OCI-LY7 (cell line): Measurements from ENCODE around the gene OR1J2. TPM values are rescaled to one million over a fixed set of nuclear protein-coding genes. Genes with fewer than 3 reads are reported as not detected.

Experiments
- Bru-seq: library from RNA; stranded (reverse); fragments of 400-500 nt; gene quantifications from one replicate; lab custom pipeline; 2021; lab: Mats Ljungman, UMichigan
- BruChase-seq, 2 experiments: library from RNA; stranded (reverse); fragments of 400-500 nt; gene quantifications; one replicate each; lab custom pipeline; 2021; lab: Mats Ljungman, UMichigan
- BruUV-seq: library from RNA; stranded (reverse); fragments of 400-500 nt; replicated peaks from 2 replicates; lab custom pipeline; 2021; lab: Mats Ljungman, UMichigan
- CTCF ChIA-PET: fragments of 300-600 bp; sonication (Branson Sonifier 250); formaldehyde crosslinking; loops from one replicate; lab custom pipeline; 2022; ENCODE audit warnings: antibody characterized with exemption; ENCODE audit not compliant: unreplicated experiment; lab: Charles Lee
- POLR2A ChIA-PET: fragments of 300-600 bp; sonication (Branson Sonifier 250); formaldehyde crosslinking; loops from one replicate; lab custom pipeline; 2022; ENCODE audit warnings: antibody characterized with exemption; lab: Charles Lee
- DNase-seq: peaks from one replicate; pipeline ENCODE4 v3.0.0-alpha.2; 2015; ENCODE audit warnings: low spot score
- H2AFZ ChIP-seq: fragments of 200-600 bp; sonication (generic), shearing (Covaris generic); 2 replicates; pipeline ENCODE4 v1.6.1; 2014; ENCODE audit warnings: mild to moderate bottlenecking, antibody characterized with exemption, low read length, moderate library complexity
- H3K27ac ChIP-seq: fragments of 200-600 bp; sonication (generic); 2 replicates; pipeline ENCODE4 v1.5.1; 2014; ENCODE audit warnings: mixed run types, low read depth, mild to moderate bottlenecking, moderate library complexity, low read length, inconsistent platforms; ENCODE audit not compliant: poor library complexity, severe bottlenecking
- H3K36me3 ChIP-seq: fragments of 200-600 bp; sonication (generic); 2 replicates; pipeline ENCODE4 v1.6.1; 2014; ENCODE audit warnings: mild to moderate bottlenecking, antibody characterized with exemption, low read length, moderate library complexity, mixed read lengths; ENCODE audit not compliant: insufficient read depth
- H3K4me1 ChIP-seq: fragments of 200-600 bp; sonication (generic); 2 replicates; pipeline ENCODE4 v1.5.1; 2014; ENCODE audit warnings: mild to moderate bottlenecking, low read length; ENCODE audit not compliant: insufficient read depth, poor library complexity, severe bottlenecking
- H3K4me2 ChIP-seq: fragments of 200-600 bp; sonication (generic); 2 replicates; pipeline ENCODE4 v1.6.1; 2014; ENCODE audit warnings: mild to moderate bottlenecking, low read length
- H3K4me3 ChIP-seq: fragments of 200-600 bp; sonication (generic); 2 replicates; pipeline ENCODE4 v1.5.1; 2014; ENCODE audit warnings: mild to moderate bottlenecking, low read depth, low read length; ENCODE audit not compliant: poor library complexity, severe bottlenecking
- H3K79me2 ChIP-seq: fragments of 200-600 bp; sonication (generic); 2 replicates; pipeline ENCODE4 v1.6.1; 2016; ENCODE audit warnings: low read depth, mild to moderate bottlenecking, low read length, moderate library complexity, mixed read lengths; ENCODE audit not compliant: insufficient read depth
- H3K9me2 ChIP-seq: fragments of 200-600 bp; sonication (generic); 2 replicates; pipeline ENCODE4 v1.6.1; 2016; ENCODE audit warnings: mild to moderate bottlenecking, low read length, mixed read lengths; ENCODE audit not compliant: insufficient read depth
- H3K9me3 ChIP-seq: fragments of 200-600 bp; sonication (generic); 2 replicates; pipeline ENCODE4 v1.6.1; 2014; ENCODE audit warnings: mild to moderate bottlenecking, mixed run types, low read length, mixed read lengths
- H4K20me1 ChIP-seq: fragments of 200-600 bp; sonication (generic); 2 replicates; pipeline ENCODE4 v1.6.1; 2014; ENCODE audit warnings: mild to moderate bottlenecking, antibody characterized with exemption, low read length, moderate library complexity, mixed read lengths; ENCODE audit not compliant: insufficient read depth
- EZH2phosphoT487 ChIP-seq: fragments of 200-600 bp; sonication (generic); IDR thresholded peaks from 2 replicates; pipeline ENCODE4 v1.6.1; 2018; ENCODE audit warnings: low read depth, borderline replicate concordance, mild to moderate bottlenecking, mixed run types, antibody characterized with exemption, low read length, moderate library complexity, mixed read lengths
- intact Hi-C: fragments of 100-400 bp; cut with micrococcal nuclease; formaldehyde crosslinking; loops from one replicate; pipeline ENCODE4 v1.10.0; 2022; ENCODE audit not compliant: unreplicated experiment
- long read RNA-seq: library from polyadenylated mRNA; stranded (forward); transcript quantifications from one replicate; pipeline ENCODE4 v2.0.0, GENCODE V29; 2022
- total RNA-seq, 2 experiments: library from RNA; depleted of rRNA in 1 of 2; stranded (reverse); fragments of >200 nt in 1 of 2; shearing (Covaris generic) in 1 of 2; gene quantifications; 2 replicates each; pipeline ENCODE4 v1.2.3, GENCODE V29; 2014 to 2022
- TF ChIP-seq, protein P1 (sequence below): fragments of 200-600 bp; sonication (generic); conservative IDR thresholded peaks from 2 replicates; pipeline ENCODE4 v1.5.1; 2014; ENCODE audit warnings: mild to moderate bottlenecking, antibody characterized with exemption, low read length, moderate library complexity, mixed read lengths

OR1J2 gene, protein sequence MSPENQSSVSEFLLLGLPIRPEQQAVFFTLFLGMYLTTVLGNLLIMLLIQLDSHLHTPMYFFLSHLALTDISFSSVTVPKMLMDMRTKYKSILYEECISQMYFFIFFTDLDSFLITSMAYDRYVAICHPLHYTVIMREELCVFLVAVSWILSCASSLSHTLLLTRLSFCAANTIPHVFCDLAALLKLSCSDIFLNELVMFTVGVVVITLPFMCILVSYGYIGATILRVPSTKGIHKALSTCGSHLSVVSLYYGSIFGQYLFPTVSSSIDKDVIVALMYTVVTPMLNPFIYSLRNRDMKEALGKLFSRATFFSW
- not detected in 2 replicates for total RNA-seq (2014; rRNA removed; shearing (Covaris generic))
- not detected in 2 replicates for total RNA-seq (2022)
- Bru-seq, nascent RNA: not detected
- not detected for BruChase-seq, experiment 1, labeled RNA remaining after a 6-hour chase
- not detected for BruChase-seq, experiment 2, labeled RNA remaining after a 2-hour chase
- long read RNA-seq: 0 reads

DNA sequence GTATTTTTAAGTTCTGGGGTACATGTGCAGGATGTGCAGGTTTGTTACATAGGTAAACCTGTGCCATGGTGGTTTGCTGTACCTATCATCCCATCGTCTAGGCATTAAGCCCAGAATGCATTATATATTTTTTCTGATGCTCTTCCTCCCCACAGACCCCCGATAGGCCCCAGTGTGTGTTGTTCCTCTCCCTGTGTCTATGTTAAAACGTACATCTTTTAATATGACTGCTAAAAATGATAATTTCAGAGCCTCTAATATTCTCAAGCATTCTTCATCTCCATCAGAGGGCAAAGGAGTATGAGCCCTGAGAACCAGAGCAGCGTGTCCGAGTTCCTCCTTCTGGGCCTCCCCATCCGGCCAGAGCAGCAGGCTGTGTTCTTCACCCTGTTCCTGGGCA is at the start of gene OR1J2:
Gene OR1J2, plus strand, starts transcription at position 301 of the 400 bp plus-strand sequence. Its CDS starts 0 bp downstream, at position 301.
- Histone ChIP-seq H2AFZ (no peak within 1 kb of the TSS), H3K27ac (no peak within 1 kb of the TSS), H3K9me3 (no peaks in the 10 kb centered on the region), H3K9me2 (no peaks in the 10 kb centered on the region), H3K79me2 (no peaks in the 10 kb centered on the region), H3K36me3 (no peaks in the 10 kb centered on the region), H3K4me1 (no peaks in the 10 kb centered on the region), H3K4me3 (no peak within 1 kb of the TSS), H4K20me1 (no peaks in the 10 kb centered on the region), H3K4me2 (no peak within 1 kb of the TSS)
- POLR2A ChIA-PET: no interaction called here
- CTCF ChIA-PET: no interaction called here
- intact Hi-C loops: no loop called here
- BruUV-seq: no TSS peak
- DNase-seq: no peak
- TF ChIP-seq EZH2phosphoT487: no peak
- TF ChIP-seq, protein P1, sequence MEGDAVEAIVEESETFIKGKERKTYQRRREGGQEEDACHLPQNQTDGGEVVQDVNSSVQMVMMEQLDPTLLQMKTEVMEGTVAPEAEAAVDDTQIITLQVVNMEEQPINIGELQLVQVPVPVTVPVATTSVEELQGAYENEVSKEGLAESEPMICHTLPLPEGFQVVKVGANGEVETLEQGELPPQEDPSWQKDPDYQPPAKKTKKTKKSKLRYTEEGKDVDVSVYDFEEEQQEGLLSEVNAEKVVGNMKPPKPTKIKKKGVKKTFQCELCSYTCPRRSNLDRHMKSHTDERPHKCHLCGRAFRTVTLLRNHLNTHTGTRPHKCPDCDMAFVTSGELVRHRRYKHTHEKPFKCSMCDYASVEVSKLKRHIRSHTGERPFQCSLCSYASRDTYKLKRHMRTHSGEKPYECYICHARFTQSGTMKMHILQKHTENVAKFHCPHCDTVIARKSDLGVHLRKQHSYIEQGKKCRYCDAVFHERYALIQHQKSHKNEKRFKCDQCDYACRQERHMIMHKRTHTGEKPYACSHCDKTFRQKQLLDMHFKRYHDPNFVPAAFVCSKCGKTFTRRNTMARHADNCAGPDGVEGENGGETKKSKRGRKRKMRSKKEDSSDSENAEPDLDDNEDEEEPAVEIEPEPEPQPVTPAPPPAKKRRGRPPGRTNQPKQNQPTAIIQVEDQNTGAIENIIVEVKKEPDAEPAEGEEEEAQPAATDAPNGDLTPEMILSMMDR: no peak

DNA sequence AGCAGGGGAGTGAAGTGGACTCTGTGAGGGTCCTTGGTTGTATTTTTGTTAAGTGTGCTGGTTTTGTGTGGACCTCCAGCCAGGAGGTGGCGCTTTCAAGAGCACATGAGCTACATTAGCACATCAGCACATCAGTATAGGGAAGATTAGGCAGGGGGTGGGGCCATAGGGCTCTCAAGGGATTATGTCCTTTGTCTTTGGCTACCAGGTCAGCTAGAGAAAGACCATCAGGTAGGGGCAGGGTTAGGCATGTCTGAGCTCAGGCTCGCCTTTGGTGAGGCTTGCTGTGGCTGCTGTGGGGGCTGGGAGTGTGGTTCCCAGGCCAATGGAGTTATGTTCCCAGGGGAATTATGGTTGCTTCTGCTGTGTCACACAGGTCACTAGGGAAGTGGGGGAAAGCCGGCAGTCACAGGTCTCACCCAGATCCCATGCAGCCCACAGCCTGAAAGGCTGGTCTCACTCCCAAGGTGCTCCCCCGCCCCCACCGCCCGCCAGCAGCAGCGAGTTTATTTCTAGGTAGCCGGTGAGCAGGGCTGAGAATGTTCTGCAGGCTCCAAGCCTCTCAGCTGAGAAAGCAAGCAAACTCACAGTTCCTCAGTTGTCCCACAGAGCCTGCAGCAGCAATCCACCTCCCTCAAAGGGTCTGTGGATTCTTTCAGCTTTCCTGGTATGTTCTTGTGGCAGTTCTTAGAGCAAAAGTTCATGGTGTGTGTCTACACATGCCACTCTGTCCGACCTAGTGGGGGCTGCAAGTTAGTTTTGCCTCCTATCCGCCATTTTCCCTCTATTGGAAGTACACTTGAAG is 46.6 kb upstream of the OR1J2 start:
- Histone ChIP-seq H3K79me2 (no peaks in the 10 kb centered on the region), H3K4me1 (peaks cover 4% of the 10 kb centered on the region), H2AFZ (peak overlapping the region; percentile 93), H3K27ac (no peak overlapping the region), H4K20me1 (no peaks in the 10 kb centered on the region), H3K9me3 (no peaks in the 10 kb centered on the region), H3K4me2 (peak overlapping the region; percentile 59), H3K9me2 (no peaks in the 10 kb centered on the region), H3K36me3 (no peaks in the 10 kb centered on the region), H3K4me3 (peak overlapping the region; percentile 59)
- TF ChIP-seq, protein P1: peak; percentile 71
- TF ChIP-seq EZH2phosphoT487: no peak
- BruUV-seq: no TSS peak
- DNase-seq: peak; percentile 47
- CTCF ChIA-PET: no interaction called here
- intact Hi-C loops: no loop called here
- POLR2A ChIA-PET: interaction anchor here (1.5 kb wide), 1 partner anchor 12 kb away, joined by 3 read pairs; no protein-coding TSS in a partner anchor
